ENCODE measurements around the gene PSME2.

GRCh38 chr14:24133735-24134134, 12.7 kb downstream of the PSME2 start:
- TF ChIP-seq, protein P1, sequence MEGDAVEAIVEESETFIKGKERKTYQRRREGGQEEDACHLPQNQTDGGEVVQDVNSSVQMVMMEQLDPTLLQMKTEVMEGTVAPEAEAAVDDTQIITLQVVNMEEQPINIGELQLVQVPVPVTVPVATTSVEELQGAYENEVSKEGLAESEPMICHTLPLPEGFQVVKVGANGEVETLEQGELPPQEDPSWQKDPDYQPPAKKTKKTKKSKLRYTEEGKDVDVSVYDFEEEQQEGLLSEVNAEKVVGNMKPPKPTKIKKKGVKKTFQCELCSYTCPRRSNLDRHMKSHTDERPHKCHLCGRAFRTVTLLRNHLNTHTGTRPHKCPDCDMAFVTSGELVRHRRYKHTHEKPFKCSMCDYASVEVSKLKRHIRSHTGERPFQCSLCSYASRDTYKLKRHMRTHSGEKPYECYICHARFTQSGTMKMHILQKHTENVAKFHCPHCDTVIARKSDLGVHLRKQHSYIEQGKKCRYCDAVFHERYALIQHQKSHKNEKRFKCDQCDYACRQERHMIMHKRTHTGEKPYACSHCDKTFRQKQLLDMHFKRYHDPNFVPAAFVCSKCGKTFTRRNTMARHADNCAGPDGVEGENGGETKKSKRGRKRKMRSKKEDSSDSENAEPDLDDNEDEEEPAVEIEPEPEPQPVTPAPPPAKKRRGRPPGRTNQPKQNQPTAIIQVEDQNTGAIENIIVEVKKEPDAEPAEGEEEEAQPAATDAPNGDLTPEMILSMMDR (IDR thresholded peaks at IDR 0.05), result no peak
- TF ChIP-seq POLR2AphosphoS5 (IDR thresholded peaks at IDR 0.05; ENCODE audit: low read depth, low read length), result no peak
